Fibroblast of skin of abdomen (primary cell): ENCODE data around the gene PASK.
"Not testable (repeated sequence)": the region's sequence is repeated elsewhere in the genome, so short reads cannot be mapped to it uniquely, and the experiment has no call there.

ENCODE experiments used
- DNase-seq: peaks from one replicate; pipeline ENCODE4 v3.0.0-alpha.2; 2013

The PASK gene

DNA sequence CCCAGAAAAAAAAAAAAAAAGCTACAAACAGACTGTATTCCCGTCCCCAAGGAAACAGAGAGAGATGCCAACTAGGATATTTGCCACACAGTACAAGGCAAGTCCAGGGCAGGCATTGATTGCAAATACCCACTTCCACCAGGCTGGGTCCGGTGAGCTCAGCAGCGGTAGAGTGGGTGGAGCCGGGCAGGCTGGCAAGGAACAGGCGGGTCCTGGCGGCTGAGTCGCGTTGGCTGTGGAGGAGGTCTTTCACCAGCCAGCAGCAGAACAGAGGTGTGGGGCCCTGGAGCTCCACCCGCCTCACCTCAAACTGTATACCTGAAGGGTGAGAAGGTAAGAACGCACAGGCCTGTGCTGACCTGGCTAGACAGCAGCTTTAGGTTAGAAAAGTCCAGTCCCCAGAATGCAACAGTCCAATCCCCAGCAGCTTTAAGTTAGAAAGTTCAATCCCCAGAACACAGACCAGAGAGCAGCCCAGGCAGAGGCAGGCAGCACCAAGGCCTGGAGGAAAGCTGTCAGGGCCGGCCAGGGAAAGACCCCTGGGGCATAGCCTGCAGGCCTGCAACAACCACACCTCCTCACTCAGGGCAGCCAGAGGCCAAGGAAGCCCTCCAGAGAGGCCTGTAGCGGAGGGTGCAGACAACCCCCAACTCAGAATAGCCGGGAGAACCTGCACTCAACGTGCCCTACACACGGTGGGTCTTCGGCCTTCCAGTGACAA is 25.3 kb downstream of the PASK start:
- no peak for DNase-seq

DNA sequence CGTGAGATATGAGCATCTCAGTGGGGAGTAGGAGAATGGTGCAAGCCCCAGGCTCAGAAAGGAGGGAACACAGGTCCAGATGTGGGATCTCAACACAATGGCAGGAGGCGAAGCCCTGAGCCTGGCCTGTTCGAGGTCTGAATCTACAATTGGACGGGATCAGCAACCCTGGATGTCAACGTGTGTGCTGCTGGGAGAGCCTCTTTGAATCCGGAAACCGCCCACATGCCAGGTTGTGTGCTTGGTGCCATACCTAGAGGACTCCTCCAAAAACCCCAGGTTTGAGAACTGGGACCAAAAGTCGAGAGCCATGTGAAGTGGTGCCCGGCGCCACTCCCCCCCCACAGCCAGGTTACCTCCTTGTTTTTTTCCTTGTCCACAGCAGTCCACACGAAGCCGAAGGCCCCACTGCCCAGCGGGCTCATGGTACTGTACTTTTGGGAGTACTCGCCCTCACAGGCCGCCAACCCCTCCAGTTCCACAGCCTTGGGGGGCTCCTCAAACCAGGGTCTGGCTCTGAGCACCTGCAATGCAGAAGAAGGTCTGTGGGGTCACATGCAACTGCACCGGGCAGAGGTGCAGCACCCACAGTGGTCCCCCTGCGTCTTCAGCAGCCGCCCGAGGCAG is 26.8 kb downstream of the PASK start:
- DNase-seq = no peak

DNA sequence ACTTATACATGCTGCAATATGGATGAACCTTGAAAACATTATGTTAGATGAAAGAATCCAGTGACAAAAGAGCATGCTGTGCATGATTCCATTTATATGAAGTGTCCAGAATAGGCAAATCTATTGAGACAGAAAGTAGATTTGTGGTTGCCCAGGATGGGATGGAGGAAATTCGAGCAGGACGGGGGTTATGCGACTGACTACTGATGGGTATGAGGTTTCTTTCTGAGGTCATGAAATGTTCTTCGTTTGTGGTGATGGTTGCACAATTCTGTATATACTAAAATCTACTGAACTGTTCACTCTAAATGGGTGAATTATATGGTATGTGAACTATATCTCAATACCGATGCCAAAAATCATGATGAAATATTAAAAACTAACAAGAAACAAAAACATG is 28.3 kb downstream of the PASK start:
- DNase-seq = no peak

DNA sequence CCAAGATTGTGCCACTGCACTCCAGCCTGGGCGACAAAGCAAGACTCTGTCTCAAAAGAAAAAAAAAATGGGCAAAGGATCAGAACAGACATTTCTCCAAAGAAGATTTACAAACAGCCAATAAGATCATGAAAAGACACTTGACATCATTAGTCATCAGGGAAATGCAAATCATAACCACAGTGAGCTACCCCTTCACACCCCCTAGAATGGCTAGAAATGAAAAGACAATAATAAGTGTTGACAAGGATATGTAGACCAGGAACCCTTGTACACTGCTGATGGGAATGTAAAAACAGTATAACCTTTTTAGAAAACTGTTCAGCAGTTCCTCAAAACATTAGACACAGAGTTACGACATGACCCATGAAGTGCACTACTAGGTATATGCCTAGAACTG is 28.8 kb downstream of the PASK start:
- no peak for DNase-seq

DNA sequence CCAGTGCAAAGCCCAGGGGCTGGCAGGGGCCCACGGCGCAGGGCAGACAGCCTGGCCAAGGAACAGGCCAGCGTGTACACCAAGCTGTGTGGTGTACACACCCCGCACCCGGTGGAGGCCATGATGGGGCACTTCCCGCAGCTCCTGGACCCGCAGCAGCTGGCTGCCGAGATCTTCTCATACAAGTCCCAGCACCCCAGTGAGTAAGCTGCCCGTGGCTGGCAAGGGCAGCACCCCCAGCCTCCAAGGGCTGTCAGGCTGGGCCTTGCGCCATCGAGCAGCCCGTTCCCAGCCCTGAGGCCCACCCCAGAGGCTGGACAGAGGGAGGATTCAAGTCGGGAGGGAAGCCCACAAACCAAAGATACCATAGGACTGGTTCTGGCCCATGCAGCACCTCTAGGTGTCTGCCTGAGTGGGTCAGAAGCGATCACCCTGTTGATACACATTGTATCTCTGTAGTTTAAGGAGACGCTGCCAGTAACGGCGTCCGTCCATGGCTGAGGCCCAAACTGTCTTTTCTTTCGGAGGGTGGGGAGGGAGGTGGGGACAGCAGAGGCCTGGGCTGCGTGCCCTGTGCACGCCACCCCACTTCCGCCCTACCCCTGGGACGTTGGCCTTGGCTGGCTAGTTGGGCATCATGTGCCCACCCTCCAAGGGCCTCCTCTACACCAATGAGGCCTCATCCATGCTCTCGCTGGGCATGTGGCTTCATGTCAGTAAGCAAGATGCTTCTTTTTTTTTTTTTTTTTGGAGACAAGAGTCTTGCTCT is 30.4 kb downstream of the PASK start:
- DNase-seq = no peak

DNA sequence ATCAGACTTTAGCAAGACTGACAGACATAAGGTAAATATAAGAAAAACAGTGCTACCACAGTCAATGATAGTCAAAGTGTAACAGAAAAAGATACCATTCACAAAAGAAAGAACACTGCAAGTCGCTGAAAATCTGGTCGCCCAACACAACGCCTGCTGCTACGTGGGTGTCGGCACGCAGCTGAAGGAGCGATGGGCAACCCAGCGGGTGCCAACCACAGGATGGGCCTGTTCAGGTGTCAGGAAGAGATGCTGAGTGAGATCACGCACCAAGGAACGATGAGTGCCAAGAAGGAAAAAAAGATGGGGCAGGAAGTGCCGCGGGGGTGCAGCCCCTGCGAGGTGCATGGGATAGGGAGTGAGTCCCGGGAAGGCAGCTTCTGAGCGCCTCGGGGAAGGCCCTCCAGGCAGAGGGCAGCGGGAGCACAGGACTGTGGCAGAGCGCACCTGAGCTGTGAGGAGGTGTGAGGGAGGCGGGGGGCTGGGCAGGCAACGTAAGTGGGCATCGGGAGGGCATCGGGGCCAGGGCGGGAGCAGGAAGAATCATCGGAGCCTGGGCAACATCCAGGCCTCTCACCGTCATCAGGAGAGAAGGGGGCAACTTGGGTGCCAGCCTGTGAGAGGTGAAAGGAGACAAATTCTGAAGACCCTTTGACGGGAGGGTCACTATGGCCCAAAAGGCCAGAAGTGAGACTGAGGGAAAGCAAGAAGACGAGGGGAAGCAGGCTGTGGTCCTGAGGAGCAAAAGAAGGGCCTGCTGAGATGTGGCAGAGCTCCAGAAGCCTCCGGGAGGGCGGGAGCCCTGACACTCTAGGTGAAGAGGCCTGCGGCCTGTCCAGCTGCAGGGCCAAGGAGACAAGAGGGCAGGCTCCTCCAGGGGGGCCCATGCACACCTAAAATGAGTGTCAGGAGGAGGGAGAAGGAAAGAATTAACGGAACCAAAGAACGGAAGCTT is 32.4 kb downstream of the PASK start:
- no peak for DNase-seq

DNA sequence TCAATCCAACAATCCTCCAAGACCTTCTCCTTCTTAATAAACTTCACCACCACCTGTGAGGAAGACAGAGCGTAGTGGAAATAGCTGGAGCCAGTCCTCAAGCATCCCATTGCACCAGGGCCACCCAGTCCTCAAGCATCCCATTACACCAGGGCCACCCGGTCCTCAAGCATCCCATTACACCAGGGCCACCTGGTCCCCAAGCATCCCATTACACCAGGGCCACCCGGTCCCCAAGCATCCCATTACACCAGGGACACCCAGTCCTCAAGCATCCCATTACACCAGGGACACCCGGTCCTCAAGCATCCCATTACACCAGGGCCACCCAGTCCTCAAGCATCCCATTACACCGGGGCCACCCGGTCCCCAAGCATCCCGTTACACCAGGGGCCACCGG is 33.9 kb downstream of the PASK start:
- DNase-seq = no peak

DNA sequence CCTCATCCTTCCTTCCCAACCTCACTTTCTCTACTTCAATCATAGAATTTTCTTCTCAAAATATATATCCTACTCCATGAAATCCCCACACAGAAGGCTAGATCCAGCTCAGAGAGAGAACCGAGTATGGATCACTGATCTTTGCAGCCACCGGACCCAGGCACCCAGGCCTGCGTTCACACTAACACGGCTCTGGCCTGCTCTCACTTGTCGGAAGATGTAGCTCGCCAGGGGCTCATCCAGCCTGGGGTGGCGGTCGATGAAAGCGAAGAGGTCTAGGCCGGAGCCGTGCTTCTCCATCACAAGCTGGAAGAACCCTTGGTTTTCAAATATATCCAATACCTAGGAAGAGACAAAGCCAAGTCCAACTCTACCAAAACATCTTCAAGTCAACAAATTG is 34.4 kb downstream of the PASK start:
- no peak for DNase-seq

DNA sequence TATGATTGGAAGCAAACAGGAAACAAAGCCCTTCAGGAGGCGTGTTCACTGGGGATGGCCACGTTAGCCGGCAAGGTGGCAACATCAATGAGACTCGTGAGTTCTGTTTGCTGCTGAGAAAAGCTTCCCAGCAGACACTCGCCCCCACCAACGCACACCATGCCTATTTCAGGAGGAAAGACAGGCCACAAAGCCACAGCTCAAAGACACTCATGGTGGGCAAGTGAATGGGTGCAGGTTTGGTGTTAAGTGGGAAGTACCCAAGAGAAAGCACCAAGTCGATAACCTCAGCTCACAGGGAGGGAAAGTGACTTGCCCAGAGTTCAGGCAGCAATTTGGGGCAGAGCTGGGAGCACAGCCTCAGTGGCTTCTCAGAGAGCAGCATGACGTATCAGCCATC is 36.7 kb downstream of the PASK start:
- no peak for DNase-seq

DNA sequence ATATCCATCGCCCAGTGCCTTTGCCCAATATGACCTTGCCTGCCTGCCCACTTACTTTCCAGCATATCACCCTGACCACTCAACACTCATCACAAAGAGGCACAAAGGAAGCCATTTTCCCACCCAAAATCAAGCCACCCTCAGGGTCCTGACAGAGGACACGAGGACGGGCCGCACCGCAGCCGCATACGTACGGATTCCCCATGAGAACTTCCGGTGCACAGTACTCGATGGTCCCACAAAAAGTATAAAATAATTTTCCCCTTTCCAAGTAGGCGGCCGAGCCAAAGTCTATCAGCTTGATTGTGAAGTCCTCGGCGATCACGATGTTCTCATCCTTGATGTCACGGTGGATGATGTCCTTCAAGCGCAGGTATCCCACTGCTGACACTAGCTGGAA is 37.2 kb downstream of the PASK start:
- DNase-seq = no peak

DNA sequence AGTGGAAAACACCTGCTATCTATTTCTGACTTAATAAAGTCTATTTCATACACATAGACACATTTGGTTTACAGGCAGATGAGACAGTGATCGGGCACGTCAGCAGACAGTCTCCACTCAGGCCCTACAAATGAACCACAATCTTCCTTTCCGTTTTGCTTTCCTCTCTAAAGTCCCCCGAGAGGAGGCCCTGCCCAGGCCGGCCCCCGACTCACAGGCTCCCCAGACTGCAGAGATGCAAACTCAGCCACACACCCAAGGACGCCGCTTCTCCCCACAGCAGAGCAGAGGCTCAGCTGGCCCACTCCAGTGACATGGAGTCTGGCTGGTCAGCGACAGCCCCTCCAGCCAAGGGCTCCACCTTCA is 37.8 kb downstream of the PASK start:
- DNase-seq = no peak

DNA sequence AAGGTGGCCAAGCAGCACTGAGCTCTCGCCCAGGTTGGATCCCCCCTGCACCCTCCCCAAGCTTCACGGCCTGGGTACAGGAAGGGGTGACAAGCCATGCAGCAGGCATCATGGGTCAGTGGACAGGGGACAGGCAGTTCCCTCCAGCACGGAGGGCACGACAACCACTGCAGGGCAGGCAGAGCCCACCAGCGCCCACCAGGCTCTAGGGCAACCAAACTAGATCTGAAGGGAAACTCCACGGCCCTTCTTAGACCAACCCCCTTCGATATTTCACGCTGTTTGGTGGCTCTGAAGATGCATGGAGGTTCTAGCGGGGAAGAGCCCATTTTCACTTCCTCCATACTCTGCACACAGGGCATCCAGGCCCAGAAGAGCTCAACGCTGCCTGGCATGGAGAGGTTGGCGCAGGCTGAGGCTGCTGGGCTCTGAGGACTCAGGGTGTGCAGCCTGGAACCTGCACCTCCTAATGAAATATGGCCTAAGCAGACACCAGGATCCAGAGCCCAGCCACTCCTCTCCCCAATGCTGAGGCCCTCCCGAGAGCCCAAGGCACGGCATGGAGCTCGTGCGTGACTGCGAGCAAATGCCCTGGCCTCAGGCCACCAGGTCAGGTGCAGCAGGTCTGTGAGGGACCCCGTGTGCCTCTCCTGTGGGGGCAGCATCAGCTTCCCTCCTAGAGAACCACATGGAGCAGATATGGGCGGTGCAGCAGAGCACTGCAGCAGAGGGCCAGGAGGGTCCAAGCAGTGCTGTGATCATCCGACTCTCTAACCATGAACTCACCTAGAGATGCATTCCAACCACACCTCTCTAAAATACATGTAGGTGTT is 38.4 kb downstream of the PASK start:
- no peak for DNase-seq

DNA sequence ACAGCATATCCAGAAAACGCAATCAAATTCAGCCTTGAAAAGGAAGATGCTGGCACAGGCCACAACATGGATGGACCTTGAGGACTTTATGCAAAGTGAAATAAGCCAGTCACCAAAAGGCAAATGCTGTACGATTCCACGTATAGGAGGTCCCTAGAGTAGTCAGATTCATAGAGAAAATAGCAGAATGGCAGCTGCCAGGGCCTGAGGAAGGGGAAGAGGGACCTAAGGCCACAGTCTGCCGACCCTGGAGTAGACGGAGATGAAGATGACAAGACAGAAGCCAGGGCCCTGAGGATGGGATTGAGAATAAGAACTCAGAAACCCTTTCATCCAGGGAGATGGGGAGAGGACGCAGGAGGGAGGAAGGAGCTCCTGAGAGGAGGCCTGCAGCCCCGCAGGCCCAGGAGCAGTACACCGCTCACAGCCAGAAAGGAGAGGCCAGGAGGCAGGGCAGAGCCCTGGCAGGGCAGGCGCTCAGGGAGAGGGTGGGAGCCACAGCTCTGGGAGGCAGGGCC is 39.1 kb downstream of the PASK start:
- no peak for DNase-seq

DNA sequence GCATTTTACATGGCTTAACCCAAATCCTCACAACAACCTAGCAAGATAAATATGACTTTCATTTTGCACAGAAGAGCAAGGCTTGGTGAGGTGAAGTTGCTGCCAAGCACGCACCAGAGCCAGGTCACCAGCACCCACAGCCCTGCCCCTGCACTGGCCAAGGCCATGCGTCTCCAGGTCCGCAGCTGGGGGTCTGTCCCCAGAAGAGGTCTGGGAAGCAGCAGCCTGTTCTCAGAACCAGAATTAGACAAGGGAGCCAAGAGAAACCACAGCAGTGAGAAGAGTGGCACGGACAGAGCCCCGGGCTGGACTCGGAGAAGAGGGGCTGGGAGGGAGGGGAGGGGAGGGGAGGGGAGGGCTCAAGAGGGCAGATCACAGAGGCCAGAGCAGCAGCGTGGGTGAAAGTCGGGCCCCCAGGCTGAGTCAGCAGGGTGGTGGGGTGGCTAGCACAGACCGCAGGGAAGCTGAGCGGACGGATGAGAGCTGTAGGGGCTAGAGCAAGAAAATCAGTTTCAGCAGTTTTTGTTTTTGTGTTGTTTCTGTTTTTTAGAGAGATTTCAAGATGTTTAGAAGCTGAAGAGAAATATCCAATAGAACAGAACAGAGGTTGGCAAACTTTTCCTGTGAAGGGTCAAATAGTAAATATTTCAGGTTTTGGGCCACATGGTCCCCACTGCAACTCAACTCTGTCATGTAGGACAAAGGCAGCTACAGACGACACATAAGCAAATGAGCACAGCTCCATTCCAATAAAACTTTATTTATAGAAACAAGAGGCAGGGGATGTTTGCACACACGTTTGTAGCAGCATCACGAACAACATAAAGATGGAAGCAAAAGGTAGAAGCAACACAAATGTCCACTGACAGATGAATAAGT is 39.8 kb downstream of the PASK start:
- no peak for DNase-seq

DNA sequence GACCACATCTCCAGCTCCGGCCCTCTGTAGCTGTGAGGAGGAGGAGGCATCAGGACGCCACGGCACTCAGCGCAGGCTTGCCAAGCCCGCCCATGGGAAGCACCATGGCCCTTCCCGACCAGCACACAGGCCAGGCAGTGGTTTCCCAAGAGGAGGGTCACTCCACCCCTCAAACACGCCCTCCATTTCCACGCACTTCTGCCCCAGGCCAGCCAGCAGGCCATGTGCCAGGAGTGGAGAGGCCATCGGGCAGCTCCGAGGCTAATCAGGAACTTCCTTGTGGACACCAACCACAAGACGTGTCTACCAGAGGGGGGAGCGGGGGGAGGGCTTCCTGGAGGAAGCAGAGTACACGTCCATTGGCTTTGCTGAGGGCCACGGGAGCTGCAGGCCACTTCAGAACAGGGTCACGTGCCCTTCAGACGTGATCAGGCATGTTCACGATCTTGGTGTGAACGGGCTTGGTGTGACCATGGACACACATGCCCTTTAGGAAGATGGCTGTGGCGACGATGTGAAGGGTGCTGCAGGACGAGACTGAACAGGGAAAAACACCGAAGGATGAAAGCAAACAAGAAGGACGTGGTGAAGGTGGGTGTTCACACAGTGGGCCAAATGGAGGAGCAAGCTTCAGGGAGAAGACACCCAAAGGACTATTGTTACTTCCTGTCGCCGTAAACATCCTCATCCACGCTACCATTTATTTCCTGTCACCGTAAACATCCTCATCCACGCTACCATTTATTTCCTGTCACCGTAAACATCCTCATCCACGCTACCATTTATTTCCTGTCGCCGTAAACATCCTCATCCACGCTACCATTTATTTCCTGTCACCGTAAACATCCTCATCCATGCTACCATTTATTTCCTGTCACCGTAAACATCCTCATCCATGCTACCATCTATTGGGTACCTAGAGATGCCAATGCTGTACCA is 40.7 kb downstream of the PASK start:
- no peak for DNase-seq

DNA sequence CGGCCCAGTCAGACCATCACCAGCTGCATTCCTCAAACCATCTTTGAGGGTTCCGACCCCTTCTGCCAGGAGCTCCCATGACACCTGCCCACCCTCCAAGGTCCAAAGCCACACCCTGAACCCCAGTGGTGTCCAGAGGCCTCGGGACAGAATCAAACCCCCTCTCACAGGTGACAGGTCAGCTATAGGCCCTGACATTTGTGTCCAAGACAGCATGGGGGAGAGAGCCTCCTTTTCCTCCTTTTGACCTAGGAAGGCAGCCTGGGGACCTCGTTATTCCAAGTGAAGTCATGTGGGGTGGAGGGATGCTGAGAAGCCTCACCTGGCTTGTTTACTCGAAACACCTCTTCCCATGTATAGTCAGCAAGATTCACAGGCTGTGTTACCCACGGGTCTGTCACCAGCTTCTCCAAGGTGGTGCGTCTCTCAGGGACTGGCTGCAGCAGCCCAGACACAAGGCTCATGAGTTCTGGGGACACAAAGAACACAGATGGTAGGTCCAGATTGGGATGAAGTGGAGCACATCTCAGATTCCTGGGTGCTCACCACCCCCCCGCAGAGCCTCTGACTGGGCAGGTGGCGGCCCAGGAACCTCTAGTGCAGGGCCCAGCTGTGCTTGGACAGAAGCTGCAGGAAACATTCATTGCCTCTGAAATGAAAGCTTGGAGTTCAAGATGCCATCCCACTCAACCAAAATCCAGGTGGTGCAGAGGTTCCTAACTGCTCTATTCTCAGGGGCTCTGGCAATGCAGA is 42.1 kb downstream of the PASK start:
- no peak for DNase-seq

DNA sequence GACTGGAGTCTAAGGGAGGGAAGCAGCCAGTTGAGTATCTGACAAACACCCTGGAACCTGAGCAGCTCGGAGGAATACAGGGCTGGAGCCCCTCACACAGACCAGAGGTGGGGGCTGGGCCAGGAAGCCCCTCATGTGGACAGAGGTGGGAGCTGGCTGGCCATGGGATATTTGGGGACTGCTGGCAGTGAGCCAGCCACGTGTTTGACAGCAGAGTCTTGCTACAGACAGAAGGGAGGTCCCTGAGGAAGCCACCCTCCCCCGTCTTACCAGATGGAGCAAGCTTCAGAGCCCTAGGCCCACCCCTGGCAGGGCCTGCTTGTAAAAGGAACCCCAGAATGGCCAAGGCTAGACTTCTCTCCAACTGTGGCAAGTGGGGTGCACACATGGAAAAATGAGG is 43.6 kb downstream of the PASK start:
- DNase-seq = no peak

DNA sequence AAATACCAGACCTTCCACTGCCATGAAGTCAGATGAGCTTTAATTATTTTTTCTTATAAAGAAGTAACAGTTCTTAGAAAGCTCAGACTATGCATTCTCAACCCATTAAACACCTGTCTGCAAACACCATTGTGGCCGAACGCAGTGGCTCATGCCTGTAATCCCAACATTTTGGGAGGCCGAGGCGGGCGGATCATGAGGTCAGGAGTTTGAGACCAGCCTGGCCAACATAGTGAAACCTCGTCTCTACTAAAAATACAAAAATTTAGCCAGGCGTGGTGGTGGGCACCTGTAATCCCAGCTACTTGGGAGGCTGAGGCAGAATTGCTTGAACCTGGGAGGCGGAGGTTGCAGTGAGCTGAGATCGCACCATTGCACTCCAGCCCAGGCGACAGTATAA is 44.7 kb downstream of the PASK start:
- not testable (repeated sequence) for DNase-seq

DNA sequence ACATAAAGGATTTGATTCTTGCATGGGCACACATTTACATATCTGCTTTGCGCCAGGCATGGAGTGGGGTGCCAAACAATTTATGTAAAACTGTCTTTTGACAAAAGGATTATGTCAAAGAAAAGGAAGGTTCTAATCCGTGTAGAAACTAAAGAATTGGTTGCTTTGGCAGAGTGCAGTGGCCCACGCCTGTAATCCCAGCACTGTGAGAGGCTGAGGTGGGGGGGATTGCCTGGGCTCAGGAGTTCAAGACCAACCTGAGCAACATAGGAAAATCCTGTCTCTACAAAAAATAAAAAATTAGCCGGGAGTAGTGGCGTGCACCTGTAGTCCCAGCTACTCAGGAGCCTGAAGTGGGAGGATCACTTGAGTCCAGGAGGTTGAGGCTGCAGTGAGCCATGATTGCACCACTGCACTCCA is 46.1 kb downstream of the PASK start:
- no peak for DNase-seq
